MCF 10A (cell line): ENCODE results near the gene KCNH3. TPM values are rescaled to one million over a fixed set of nuclear protein-coding genes. Genes with fewer than 3 reads are reported as not detected.

ENCODE experiments used
- BruUV-seq: library from RNA; stranded (reverse); fragments of 400-500 nt; replicated peaks from 2 replicates; lab custom pipeline; 2021; lab: Mats Ljungman, UMichigan
- CTCF ChIA-PET: fragments of 300-600 bp; sonication (Branson Sonifier 250); formaldehyde crosslinking; extraction: SDS; loops from one replicate; lab custom pipeline; 2021; ENCODE audit warnings: antibody characterized with exemption, inconsistent platforms; lab: Yijun Ruan, JAX
- POLR2A ChIA-PET: fragments of 300-600, 350-650 bp; sonication (Branson Sonifier 250); formaldehyde crosslinking; extraction: SDS; loops from one replicate; lab custom pipeline; 2020; ENCODE audit warnings: antibody characterized with exemption, inconsistent platforms; lab: Yijun Ruan, JAX
- DNase-seq: peaks from one replicate; pipeline ENCODE4 v3.0.0-alpha.2; 2018; ENCODE audit not compliant: unreplicated experiment
- H3K27ac Mint-ChIP-seq: one replicate; pipeline ENCODE4 v1.8.0; 2022; ENCODE audit warnings: mild to moderate bottlenecking, low read depth, mixed read lengths; ENCODE audit not compliant: unreplicated experiment
- H3K27me3 Mint-ChIP-seq: one replicate; pipeline ENCODE4 v1.8.0; 2022; ENCODE audit warnings: mixed read lengths; ENCODE audit not compliant: insufficient read depth, unreplicated experiment
- H3K36me3 Mint-ChIP-seq: one replicate; pipeline ENCODE4 v1.8.0; 2022; ENCODE audit warnings: mild to moderate bottlenecking, moderate library complexity, mixed read lengths; ENCODE audit not compliant: insufficient read depth, unreplicated experiment
- H3K4me1 Mint-ChIP-seq: one replicate; pipeline ENCODE4 v1.8.0; 2022; ENCODE audit warnings: mixed read lengths; ENCODE audit not compliant: insufficient read depth, unreplicated experiment
- H3K4me3 Mint-ChIP-seq: one replicate; pipeline ENCODE4 v1.8.0; 2022; ENCODE audit warnings: mild to moderate bottlenecking, moderate library complexity, mixed read lengths; ENCODE audit not compliant: unreplicated experiment
- H3K9me3 Mint-ChIP-seq: one replicate; pipeline ENCODE4 v1.8.0; 2022; ENCODE audit warnings: mixed read lengths; ENCODE audit not compliant: unreplicated experiment
- intact Hi-C: fragments of 100-400 bp; cut with micrococcal nuclease; formaldehyde crosslinking; loops from 2 replicates; pipeline ENCODE4 v1.14.1; 2022
- total RNA-seq: library from RNA; stranded (reverse); gene quantifications from 2 replicates; pipeline ENCODE4 v1.2.3, GENCODE V29; 2022
- TF ChIP-seq, protein P1 (sequence below): fragments of 200-600 bp; IDR thresholded peaks from one replicate; pipeline ENCODE4 v1.8.0; 2022; ENCODE audit warnings: antibody characterized with exemption, mild to moderate bottlenecking; ENCODE audit not compliant: unreplicated experiment

KCNH3 gene
- total RNA-seq, 1 experiment from 2014 or later = not detected

DNA sequence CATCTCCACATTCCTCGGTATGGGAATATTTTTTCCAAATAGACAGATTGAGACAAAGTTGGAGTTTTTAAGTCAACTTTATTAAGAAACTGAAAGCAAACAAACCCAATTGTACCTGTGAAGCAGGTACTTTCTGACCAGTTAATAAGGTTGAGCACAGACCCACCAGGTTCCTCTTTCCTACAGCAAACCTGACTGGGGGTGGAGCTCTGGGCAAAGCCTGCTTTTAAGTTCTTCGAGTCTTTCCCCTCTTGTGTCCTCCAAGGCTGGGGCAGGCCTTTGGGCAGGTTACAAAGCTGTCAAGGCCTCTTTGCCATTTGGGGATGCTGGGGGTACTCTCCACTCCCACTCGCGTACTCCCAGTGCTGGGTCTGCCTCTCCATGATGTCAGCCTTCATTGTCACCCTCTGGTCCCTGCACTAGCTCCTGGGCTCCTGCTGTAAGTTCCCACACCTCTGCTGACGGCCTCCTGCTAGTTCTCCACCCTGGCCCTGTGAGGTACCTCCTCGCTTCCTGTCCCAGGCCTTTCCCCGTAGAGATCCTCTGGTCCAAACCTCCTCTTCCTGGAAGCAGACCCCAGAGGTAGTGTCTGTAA, 3.2 kb downstream of the KCNH3 start:
- ChIA-PET CTCF (interaction anchor here (0.5 kb wide), 1 partner anchor 43 kb away, joined by 4 read pairs; no protein-coding TSS in a partner anchor), POLR2A (no interaction called here)
- H3K9me3 Mint-ChIP-seq = no peaks in the 10 kb centered on the region
- H3K36me3 Mint-ChIP-seq = no peaks in the 10 kb centered on the region
- intact Hi-C loops = no loop called here
- no peak overlapping the region for H3K27ac Mint-ChIP-seq
- H3K27me3 Mint-ChIP-seq = peaks cover 10% of the 10 kb centered on the region
- H3K4me3 Mint-ChIP-seq = no peak overlapping the region
- DNase-seq = no peak
- H3K4me1 Mint-ChIP-seq = peaks cover 9% of the 10 kb centered on the region
- no TSS peak for BruUV-seq
- TF ChIP-seq, protein P1, sequence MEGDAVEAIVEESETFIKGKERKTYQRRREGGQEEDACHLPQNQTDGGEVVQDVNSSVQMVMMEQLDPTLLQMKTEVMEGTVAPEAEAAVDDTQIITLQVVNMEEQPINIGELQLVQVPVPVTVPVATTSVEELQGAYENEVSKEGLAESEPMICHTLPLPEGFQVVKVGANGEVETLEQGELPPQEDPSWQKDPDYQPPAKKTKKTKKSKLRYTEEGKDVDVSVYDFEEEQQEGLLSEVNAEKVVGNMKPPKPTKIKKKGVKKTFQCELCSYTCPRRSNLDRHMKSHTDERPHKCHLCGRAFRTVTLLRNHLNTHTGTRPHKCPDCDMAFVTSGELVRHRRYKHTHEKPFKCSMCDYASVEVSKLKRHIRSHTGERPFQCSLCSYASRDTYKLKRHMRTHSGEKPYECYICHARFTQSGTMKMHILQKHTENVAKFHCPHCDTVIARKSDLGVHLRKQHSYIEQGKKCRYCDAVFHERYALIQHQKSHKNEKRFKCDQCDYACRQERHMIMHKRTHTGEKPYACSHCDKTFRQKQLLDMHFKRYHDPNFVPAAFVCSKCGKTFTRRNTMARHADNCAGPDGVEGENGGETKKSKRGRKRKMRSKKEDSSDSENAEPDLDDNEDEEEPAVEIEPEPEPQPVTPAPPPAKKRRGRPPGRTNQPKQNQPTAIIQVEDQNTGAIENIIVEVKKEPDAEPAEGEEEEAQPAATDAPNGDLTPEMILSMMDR = no peak

DNA sequence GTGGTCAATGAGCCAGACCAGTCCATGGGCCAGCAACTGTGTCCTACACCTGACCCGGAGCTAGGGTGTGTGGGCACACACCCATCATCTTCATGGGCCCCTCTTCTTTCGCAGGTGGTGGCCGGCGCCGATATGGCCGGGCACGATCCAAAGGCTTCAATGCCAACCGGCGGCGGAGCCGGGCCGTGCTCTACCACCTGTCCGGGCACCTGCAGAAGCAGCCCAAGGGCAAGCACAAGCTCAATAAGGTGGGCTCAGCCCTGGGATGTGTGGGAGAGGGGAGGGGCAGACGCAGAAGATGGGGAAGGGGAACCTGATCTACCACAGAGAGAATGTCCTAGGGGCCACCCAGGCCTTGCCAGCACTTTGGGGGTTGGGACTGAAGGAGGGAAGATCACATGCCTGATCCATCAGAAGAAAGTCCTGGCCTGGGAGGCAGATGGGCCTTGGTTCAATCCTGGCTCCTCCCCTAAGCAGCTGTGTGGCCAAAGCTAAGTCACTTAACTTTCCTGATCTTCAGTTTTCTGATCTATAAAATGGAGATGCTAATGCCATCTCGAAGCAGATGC, 3.8 kb downstream of the KCNH3 start:
- no peaks in the 10 kb centered on the region for H3K36me3 Mint-ChIP-seq
- H3K27me3 Mint-ChIP-seq = peaks cover 10% of the 10 kb centered on the region
- intact Hi-C loops = no loop called here
- H3K27ac Mint-ChIP-seq = no peak overlapping the region
- BruUV-seq = no TSS peak
- no peak overlapping the region for H3K4me3 Mint-ChIP-seq
- ChIA-PET POLR2A (no interaction called here), CTCF (interaction anchor here (0.5 kb wide), 1 partner anchor 44 kb away, joined by 4 read pairs; no protein-coding TSS in a partner anchor)
- no peaks in the 10 kb centered on the region for H3K9me3 Mint-ChIP-seq
- H3K4me1 Mint-ChIP-seq = peaks cover 9% of the 10 kb centered on the region
- DNase-seq = no peak
- TF ChIP-seq, protein P1 = no peak

DNA sequence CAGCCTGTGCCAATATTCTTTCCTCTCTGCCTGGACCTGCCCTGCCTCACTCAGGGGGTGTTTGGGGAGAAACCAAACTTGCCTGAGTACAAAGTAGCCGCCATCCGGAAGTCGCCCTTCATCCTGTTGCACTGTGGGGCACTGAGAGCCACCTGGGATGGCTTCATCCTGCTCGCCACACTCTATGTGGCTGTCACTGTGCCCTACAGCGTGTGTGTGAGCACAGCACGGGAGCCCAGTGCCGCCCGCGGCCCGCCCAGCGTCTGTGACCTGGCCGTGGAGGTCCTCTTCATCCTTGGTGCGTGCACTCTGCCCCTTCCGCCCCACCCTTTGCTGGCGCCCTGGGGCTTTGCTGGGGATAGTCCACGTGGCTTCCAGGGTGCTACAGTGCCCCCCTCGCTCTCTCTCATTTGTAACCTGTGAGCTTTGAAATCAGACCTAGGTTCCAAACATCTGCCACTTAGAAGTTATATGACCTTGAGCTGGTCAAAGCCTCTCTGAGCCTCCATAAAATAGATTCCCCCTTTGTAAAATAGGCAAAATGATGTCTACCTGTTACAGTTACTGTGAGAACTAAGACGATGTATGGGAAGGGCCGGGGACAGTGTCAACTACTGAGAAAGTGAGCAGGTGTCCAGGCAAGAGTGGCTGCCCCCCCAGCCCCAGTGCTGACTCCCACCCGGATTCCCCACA, 4.5 kb downstream of the KCNH3 start:
- BruUV-seq = no TSS peak
- TF ChIP-seq, protein P1 = no peak
- DNase-seq = no peak
- ChIA-PET CTCF (no interaction called here), POLR2A (no interaction called here)
- H3K27me3 Mint-ChIP-seq = peaks cover 10% of the 10 kb centered on the region
- H3K27ac Mint-ChIP-seq = no peak overlapping the region
- intact Hi-C loops = no loop called here
- H3K4me3 Mint-ChIP-seq = no peak overlapping the region
- H3K9me3 Mint-ChIP-seq = no peaks in the 10 kb centered on the region
- no peaks in the 10 kb centered on the region for H3K36me3 Mint-ChIP-seq
- peaks cover 9% of the 10 kb centered on the region for H3K4me1 Mint-ChIP-seq
